HEK293 (cell line): ENCODE results near the gene BCL11B.

ENCODE experiments used
- CTCF ChIP-seq: fragments of 450-650 bp; formaldehyde crosslinking; IDR thresholded peaks from 2 replicates; pipeline ENCODE4 v1.5.1; 2016; ENCODE audit warnings: missing biosample characterization, missing genetic modification characterization
- PRDM1 ChIP-seq: fragments of 450-650 bp; formaldehyde crosslinking; IDR thresholded peaks from 2 replicates; pipeline ENCODE4; 2016; ENCODE audit warnings: missing biosample characterization, missing genetic modification characterization
- TCF7L2 ChIP-seq: IDR thresholded peaks from 2 replicates; pipeline ENCODE4 v1.6.1; 2011; ENCODE audit warnings: low read depth, mild to moderate bottlenecking, inconsistent platforms, low read length, moderate library complexity, borderline replicate concordance
- ZBTB10 ChIP-seq: fragments of 450-650 bp; formaldehyde crosslinking; IDR thresholded peaks from 2 replicates; pipeline ENCODE4 v1.5.1; 2016; ENCODE audit warnings: missing biosample characterization, missing genetic modification characterization
- ZNF174 ChIP-seq: fragments of 450-650 bp; formaldehyde crosslinking; IDR thresholded peaks from 2 replicates; pipeline ENCODE4 v1.5.0; 2017; ENCODE audit warnings: missing biosample characterization, mild to moderate bottlenecking, missing genetic modification characterization
- ZNF19 ChIP-seq: fragments of 450-650 bp; formaldehyde crosslinking; IDR thresholded peaks from 2 replicates; pipeline ENCODE4; 2016; ENCODE audit warnings: missing biosample characterization, missing genetic modification characterization, low read depth
- ZNF24 ChIP-seq: fragments of 450-650 bp; formaldehyde crosslinking; IDR thresholded peaks from 2 replicates; pipeline ENCODE4 v1.5.1; 2016; ENCODE audit warnings: missing biosample characterization, missing genetic modification characterization
- ZNF350 ChIP-seq: fragments of 450-650 bp; formaldehyde crosslinking; IDR thresholded peaks from 2 replicates; pipeline ENCODE4 v1.5.0; 2017; ENCODE audit warnings: missing biosample characterization, mild to moderate bottlenecking, missing genetic modification characterization
- ZNF549 ChIP-seq: fragments of 450-650 bp; IDR thresholded peaks from 2 replicates; pipeline ENCODE4 v1.5.1; 2018; ENCODE audit warnings: missing biosample characterization, missing genetic modification characterization, mild to moderate bottlenecking, inconsistent platforms, moderate library complexity
- ZNF580 ChIP-seq: fragments of 450-650 bp; formaldehyde crosslinking; IDR thresholded peaks from 2 replicates; pipeline ENCODE4 v1.5.1; 2016; ENCODE audit warnings: missing biosample characterization, missing genetic modification characterization
- ZNF704 ChIP-seq: fragments of 450-650 bp; formaldehyde crosslinking; IDR thresholded peaks from 2 replicates; pipeline ENCODE4 v1.5.1; 2016; ENCODE audit warnings: missing biosample characterization, missing genetic modification characterization
- ZNF791 ChIP-seq: fragments of 450-650 bp; formaldehyde crosslinking; IDR thresholded peaks from 2 replicates; pipeline ENCODE4 v1.5.1; 2016; ENCODE audit warnings: missing biosample characterization, missing genetic modification characterization
- ZXDB ChIP-seq: fragments of 450-650 bp; formaldehyde crosslinking; IDR thresholded peaks from 2 replicates; pipeline ENCODE4 v1.5.1; 2016; ENCODE audit warnings: missing biosample characterization, missing genetic modification characterization

GRCh38 chr14:99121319-99121875 lies 150.6 kb downstream of the BCL11B start:
- TF ChIP-seq ZNF580 (tag by site-specific recombination) (no peak), ZBTB10 (tag by site-specific recombination) (no peak), ZNF24 (no peak), ZNF791 (no peak), CTCF (tag by site-specific recombination) (no peak), TCF7L2 (no peak), ZNF704 (tag by site-specific recombination) (no peak), ZNF19 (no peak), ZXDB (tag by site-specific recombination) (no peak), ZNF549 (tag by site-specific recombination) (no peak), ZNF350 (tag by site-specific recombination) (no peak), ZNF174 (tag by site-specific recombination) (no peak), PRDM1 (no peak)
